CD4-positive, CD25-positive, alpha-beta regulatory T cell (primary cell): ENCODE data around the gene CLECL1. TPM values are rescaled to one million over a fixed set of nuclear protein-coding genes. Genes with fewer than 3 reads are reported as not detected.

Experiments used
- ATAC-seq, 2 donors: fragments of 150-1000 bp; cut with Tn5 transposase; one replicate each; pipeline ENCODE4 v1.10.0; 2021; ENCODE audit warnings: low read depth in 2 of 2, moderate number of reproducible peaks in 2 of 2, moderate library complexity in 1 of 2
- DNase-seq, 3 donors: peaks; one replicate each; pipeline versions ENCODE4 v3.0.0 to v3.0.0-alpha.2; 2012 to 2022; ENCODE audit warnings: mixed read lengths in 1 of 3
- H3K27ac ChIP-seq: one replicate; pipeline ENCODE4 v1.7.0; 2013; ENCODE audit warnings: mild to moderate bottlenecking, low read length; ENCODE audit not compliant: insufficient read depth, poor library complexity, severe bottlenecking
- H3K27me3 ChIP-seq: one replicate; pipeline ENCODE4 v1.7.0; 2013; ENCODE audit warnings: low read length; ENCODE audit not compliant: control insufficient read depth, insufficient read depth
- H3K36me3 ChIP-seq: one replicate; pipeline ENCODE4 v1.7.0; 2013; ENCODE audit warnings: mild to moderate bottlenecking, low read length, moderate library complexity; ENCODE audit not compliant: control insufficient read depth, insufficient read depth
- H3K4me1 ChIP-seq: 2 replicates; pipeline ENCODE4 v1.7.0; 2013; ENCODE audit warnings: mild to moderate bottlenecking, low read length; ENCODE audit not compliant: insufficient read depth, control insufficient read depth, poor library complexity, severe bottlenecking
- H3K4me3 ChIP-seq: one replicate; pipeline ENCODE4 v1.7.0; 2013; ENCODE audit warnings: low read depth, mild to moderate bottlenecking, low read length, moderate library complexity
- H3K9me3 ChIP-seq, 2 experiments: 1 replicate in 1 of 2; 2 replicates in 1 of 2; pipeline ENCODE4 v1.7.0; 2013; ENCODE audit warnings: low read length in 2 of 2, mild to moderate bottlenecking in 1 of 2, moderate library complexity in 1 of 2; ENCODE audit not compliant: control insufficient read depth in 2 of 2
- H3K27ac Mint-ChIP-seq, 3 donors: one replicate each; pipeline ENCODE4 v1.8.0; 2020 to 2022; ENCODE audit warnings: mild to moderate bottlenecking in 3 of 3, mixed read lengths in 3 of 3, moderate library complexity in 2 of 3
- H3K27me3 Mint-ChIP-seq: one replicate; pipeline ENCODE4 v1.8.0; 2022; ENCODE audit warnings: mild to moderate bottlenecking, mixed read lengths
- H3K36me3 Mint-ChIP-seq: one replicate; pipeline ENCODE4 v1.8.0; 2020; ENCODE audit warnings: mixed read lengths
- H3K4me1 Mint-ChIP-seq, 4 donors: one replicate each; pipeline ENCODE4 v1.8.0; 2020 to 2022; ENCODE audit warnings: mixed read lengths in 4 of 4, mild to moderate bottlenecking in 1 of 4
- H3K4me3 Mint-ChIP-seq, 4 donors: one replicate each; pipeline ENCODE4 v1.8.0; 2020 to 2022; ENCODE audit warnings: mild to moderate bottlenecking in 4 of 4, mixed read lengths in 4 of 4, moderate library complexity in 3 of 4
- H3K9me3 Mint-ChIP-seq, 7 donors: one replicate each; pipeline ENCODE4 v1.8.0; 2020 to 2022; ENCODE audit warnings: mixed read lengths in 7 of 7, mild to moderate bottlenecking in 3 of 7, moderate library complexity in 2 of 7
- polyA plus RNA-seq, 4 donors: library from polyadenylated mRNA; unstranded; fragments of 300-500 nt; fragmentation: Illumina TruSeq; gene quantifications; one replicate each; pipeline ENCODE4 v1.2.3, GENCODE V29; 2021
- total RNA-seq: library from RNA; stranded (reverse); gene quantifications from one replicate; pipeline ENCODE4 v1.2.3, GENCODE V29; 2022

The CLECL1 gene
- total and polyA plus RNA-seq, 5 donors from 2014 or later: 0.84 TPM; not detected in 4

- peaks cover 56% of the 10 kb centered on the region for H3K4me1 ChIP-seq
- no peak for ATAC-seq
- peak overlapping the region; percentile 100 for H3K4me3 ChIP-seq
- Mint-ChIP-seq H3K4me1 (peaks cover 36 to 70% (median 58%) of the 10 kb centered on the region in 4 donors), H3K27ac (peak overlapping the region in 2 of 3 donors; percentile 93 to 99), H3K9me3 (peaks cover 0 to 2% (median 0%) of the 10 kb centered on the region in 7 donors), H3K4me3 (peak overlapping the region; percentile 87 to 96 (median 90)), H3K36me3 (peaks cover 36% of the 10 kb centered on the region), H3K27me3 (no peaks in the 10 kb centered on the region)
- H3K27me3 ChIP-seq: no peaks in the 10 kb centered on the region
- DNase-seq: no peak
- peak overlapping the region; percentile 97 for H3K27ac ChIP-seq
- peaks cover 43% of the 10 kb centered on the region for H3K36me3 ChIP-seq
- no peaks in the 10 kb centered on the region for H3K9me3 ChIP-seq
Measured at GRCh38 chr12:9756170-9756569, 23.3 kb upstream of the CLECL1 start.

DNA sequence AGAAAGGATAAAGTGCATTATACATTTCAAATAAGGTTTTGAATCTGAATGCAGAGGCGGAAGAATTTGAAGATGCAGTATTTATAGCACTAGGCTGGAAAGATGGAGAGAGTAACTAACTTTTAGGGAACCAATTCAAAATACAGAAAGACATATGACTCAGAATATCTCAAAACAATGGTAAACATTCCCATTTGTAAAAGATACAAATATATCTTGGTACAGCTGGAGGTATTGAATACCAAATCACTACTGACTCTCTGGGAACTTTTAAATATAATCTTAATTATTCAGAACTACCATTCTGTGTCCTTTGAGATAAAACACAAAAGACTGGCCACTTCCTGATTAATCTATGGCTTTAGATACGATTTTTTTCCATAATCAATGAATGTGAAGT lies 22.7 kb upstream of the CLECL1 start:
- peak overlapping the region; percentile 52 to 83 (median 58) for H3K27ac Mint-ChIP-seq
- H3K27me3 ChIP-seq: no peaks in the 10 kb centered on the region
- ATAC-seq (no peak), DNase-seq (no peak)
- H3K27ac ChIP-seq: peak overlapping the region; percentile 97
- H3K9me3 ChIP-seq: no peaks in the 10 kb centered on the region
- peaks cover 58% of the 10 kb centered on the region for H3K4me1 ChIP-seq
- peaks cover 43% of the 10 kb centered on the region for H3K36me3 ChIP-seq
- H3K4me1 Mint-ChIP-seq: peaks cover 41 to 70% (median 55%) of the 10 kb centered on the region in 4 donors
- peak overlapping the region; percentile 100 for H3K4me3 ChIP-seq
- H3K36me3 Mint-ChIP-seq: peaks cover 36% of the 10 kb centered on the region
- H3K9me3 Mint-ChIP-seq: peaks cover 0 to 2% (median 0%) of the 10 kb centered on the region in 7 donors
- peak overlapping the region; percentile 46 to 88 (median 68) for H3K4me3 Mint-ChIP-seq
- H3K27me3 Mint-ChIP-seq: no peaks in the 10 kb centered on the region

DNA sequence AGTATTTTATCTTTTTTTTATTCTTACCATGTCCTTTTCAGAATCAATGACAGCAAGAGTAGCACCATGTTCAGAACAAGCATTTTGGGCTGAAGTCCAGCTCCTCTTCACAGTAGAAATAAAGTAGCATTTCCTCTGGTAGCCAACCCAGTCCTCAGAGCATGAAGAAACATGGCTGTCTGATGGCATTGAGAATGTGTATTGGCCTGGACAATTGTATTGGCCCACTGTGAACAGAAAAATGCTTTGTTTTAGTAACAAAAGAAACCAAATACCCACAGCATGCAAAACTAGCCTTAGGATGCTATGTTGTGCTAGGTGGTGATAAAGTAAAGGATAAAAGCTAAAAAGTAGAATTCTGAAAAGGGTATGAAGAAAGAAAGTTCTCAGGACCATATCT lies 22.1 kb upstream of the CLECL1 start:
- Mint-ChIP-seq H3K27ac (peak overlapping the region; percentile 52 to 83 (median 58)), H3K4me3 (peak overlapping the region; percentile 46 to 88 (median 68)), H3K9me3 (peaks cover 0 to 2% (median 0%) of the 10 kb centered on the region in 7 donors), H3K27me3 (no peaks in the 10 kb centered on the region), H3K4me1 (peaks cover 45 to 72% (median 57%) of the 10 kb centered on the region in 4 donors), H3K36me3 (peaks cover 36% of the 10 kb centered on the region)
- H3K4me3 ChIP-seq: peak overlapping the region; percentile 100
- H3K27me3 ChIP-seq: no peaks in the 10 kb centered on the region
- ATAC-seq (no peak), DNase-seq (no peak)
- peaks cover 60% of the 10 kb centered on the region for H3K4me1 ChIP-seq
- no peaks in the 10 kb centered on the region for H3K9me3 ChIP-seq
- peaks cover 43% of the 10 kb centered on the region for H3K36me3 ChIP-seq
- H3K27ac ChIP-seq: peak overlapping the region; percentile 97

DNA sequence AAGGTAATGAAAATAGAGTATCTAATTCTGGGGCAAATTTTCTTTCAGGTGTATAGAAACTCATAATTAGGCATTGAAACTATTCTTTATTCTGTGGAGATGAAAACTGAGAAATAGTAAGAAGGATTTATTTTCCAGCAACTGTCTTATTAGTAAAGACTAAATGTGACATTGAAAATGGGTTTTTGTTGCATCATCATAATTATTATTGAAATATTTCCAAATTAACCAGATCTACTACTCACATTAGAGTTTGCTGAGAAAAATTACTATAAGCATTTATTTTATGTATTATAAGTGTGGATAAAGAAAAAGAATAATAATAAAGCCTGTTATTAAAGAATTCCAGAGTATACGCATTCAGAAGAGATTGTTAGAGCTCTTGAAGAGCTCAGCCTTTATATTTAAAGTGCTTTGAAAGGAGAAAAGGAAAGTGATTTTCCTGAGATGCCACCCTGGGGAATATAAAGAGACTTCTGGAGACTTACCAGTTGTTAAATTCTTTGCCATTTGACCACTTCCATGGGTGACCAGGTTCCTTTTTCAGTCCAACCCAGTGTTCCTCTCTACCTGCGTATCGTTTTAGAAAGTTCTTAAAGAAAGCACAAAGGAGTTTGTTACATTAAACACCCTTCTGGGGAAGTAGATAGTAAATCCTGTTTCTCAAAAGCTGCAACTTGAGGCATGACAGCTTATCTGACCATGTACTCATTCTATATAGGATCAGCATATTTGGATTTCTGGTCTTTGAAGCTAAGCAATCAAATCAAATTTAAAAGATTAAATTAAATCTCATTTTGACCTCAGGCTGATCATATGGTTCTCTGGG lies 21.4 kb upstream of the CLECL1 start:
- peak overlapping the region; percentile 52 to 83 (median 77) for H3K27ac Mint-ChIP-seq
- Histone ChIP-seq H3K9me3 (no peaks in the 10 kb centered on the region), H3K27ac (peak overlapping the region; percentile 97), H3K4me1 (peaks cover 60% of the 10 kb centered on the region), H3K4me3 (peak overlapping the region; percentile 100), H3K36me3 (peaks cover 43% of the 10 kb centered on the region), H3K27me3 (no peaks in the 10 kb centered on the region)
- DNase-seq (no peak), ATAC-seq (no peak)
- peak overlapping the region in 3 of 4 donors; percentile 32 to 52 (median 47) for H3K4me3 Mint-ChIP-seq
- peaks cover 0 to 2% (median 0%) of the 10 kb centered on the region in 7 donors for H3K9me3 Mint-ChIP-seq
- peaks cover 45 to 67% (median 57%) of the 10 kb centered on the region in 4 donors for H3K4me1 Mint-ChIP-seq
- no peaks in the 10 kb centered on the region for H3K27me3 Mint-ChIP-seq
- peaks cover 36% of the 10 kb centered on the region for H3K36me3 Mint-ChIP-seq

DNA sequence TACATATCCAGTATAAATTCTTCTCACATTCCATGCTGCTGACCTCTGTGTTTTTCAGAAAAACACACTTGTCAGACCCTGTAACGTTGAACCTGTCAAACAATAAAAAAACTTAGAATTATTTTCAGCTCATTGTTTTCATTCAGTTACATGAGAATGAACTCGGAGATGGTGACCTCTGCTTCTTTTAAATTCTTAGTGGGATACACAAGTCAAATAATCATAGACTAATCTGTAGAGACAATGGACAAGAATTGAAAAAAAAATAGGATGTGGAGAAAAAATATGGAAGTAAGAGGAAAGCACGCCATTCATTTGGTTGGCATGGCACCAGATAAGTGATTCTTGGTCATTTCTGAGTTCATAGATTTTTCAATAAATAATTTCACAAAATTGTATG lies 20.6 kb upstream of the CLECL1 start:
- no peaks in the 10 kb centered on the region for H3K27me3 ChIP-seq
- H3K27ac Mint-ChIP-seq: peak overlapping the region; percentile 13 to 44 (median 18)
- no peak for DNase-seq
- no peaks in the 10 kb centered on the region for H3K27me3 Mint-ChIP-seq
- H3K4me3 Mint-ChIP-seq: peak overlapping the region in 3 of 4 donors; percentile 4 to 52 (median 17)
- peaks cover 43% of the 10 kb centered on the region for H3K36me3 ChIP-seq
- peaks cover 36% of the 10 kb centered on the region for H3K36me3 Mint-ChIP-seq
- peak overlapping the region; percentile 9 for H3K27ac ChIP-seq
- no peaks in the 10 kb centered on the region for H3K9me3 Mint-ChIP-seq
- H3K4me1 Mint-ChIP-seq: peaks cover 45 to 67% (median 57%) of the 10 kb centered on the region in 4 donors
- H3K4me1 ChIP-seq: peaks cover 60% of the 10 kb centered on the region
- H3K9me3 ChIP-seq: no peaks in the 10 kb centered on the region
- H3K4me3 ChIP-seq: peak overlapping the region; percentile 100
- ATAC-seq: no peak

GRCh38 chr12:9753073-9753472 lies 20.2 kb upstream of the CLECL1 start:
- no peak for DNase-seq
- peak overlapping the region; percentile 13 to 69 (median 44) for H3K27ac Mint-ChIP-seq
- ATAC-seq: no peak
- Histone ChIP-seq H3K27ac (no peak overlapping the region), H3K27me3 (no peaks in the 10 kb centered on the region), H3K4me3 (peak overlapping the region; percentile 13), H3K36me3 (peaks cover 43% of the 10 kb centered on the region), H3K4me1 (peaks cover 60% of the 10 kb centered on the region), H3K9me3 (no peaks in the 10 kb centered on the region)
- H3K36me3 Mint-ChIP-seq: peaks cover 36% of the 10 kb centered on the region
- H3K4me1 Mint-ChIP-seq: peaks cover 45 to 67% (median 56%) of the 10 kb centered on the region in 4 donors
- peak overlapping the region; percentile 1 to 52 (median 15) for H3K4me3 Mint-ChIP-seq
- H3K27me3 Mint-ChIP-seq: no peaks in the 10 kb centered on the region
- H3K9me3 Mint-ChIP-seq: no peaks in the 10 kb centered on the region

GRCh38 chr12:9752145-9752933 lies 19.4 kb upstream of the CLECL1 start:
- H3K9me3 Mint-ChIP-seq: no peaks in the 10 kb centered on the region
- peaks cover 5% of the 10 kb centered on the region for H3K27me3 Mint-ChIP-seq
- Histone ChIP-seq H3K9me3 (no peaks in the 10 kb centered on the region), H3K4me1 (peaks cover 55% of the 10 kb centered on the region), H3K27ac (peak overlapping the region; percentile 58), H3K27me3 (no peaks in the 10 kb centered on the region), H3K36me3 (peaks cover 43% of the 10 kb centered on the region), H3K4me3 (peak overlapping the region; percentile 69)
- peak overlapping the region; percentile 64 to 81 (median 74) for H3K27ac Mint-ChIP-seq
- ATAC-seq: peak in 1 of 2 donors; percentile 26
- DNase-seq: no peak
- H3K4me1 Mint-ChIP-seq: peaks cover 40 to 59% (median 52%) of the 10 kb centered on the region in 4 donors
- peak overlapping the region in 3 of 4 donors; percentile 1 to 52 (median 42) for H3K4me3 Mint-ChIP-seq
- H3K36me3 Mint-ChIP-seq: peaks cover 36% of the 10 kb centered on the region
